Fibroblast of mammary gland (primary cell): ENCODE data around the gene SCGB2B2.

Experiments used
- DNase-seq: peaks from one replicate; pipeline ENCODE4 v3.0.0-alpha.2; 2010; ENCODE audit warnings: low read depth
- H3K4me3 ChIP-seq: 2 replicates; pipeline ENCODE4 v1.5.1; 2011; ENCODE audit warnings: low read depth, mild to moderate bottlenecking, low read length, moderate library complexity; ENCODE audit not compliant: control insufficient read depth
- CTCF ChIP-seq: conservative IDR thresholded peaks from 2 replicates; pipeline ENCODE4 v1.5.1; 2011; ENCODE audit warnings: low read depth, low read length, inconsistent platforms; ENCODE audit not compliant: control insufficient read depth, insufficient read depth

SCGB2B2 gene

DNA sequence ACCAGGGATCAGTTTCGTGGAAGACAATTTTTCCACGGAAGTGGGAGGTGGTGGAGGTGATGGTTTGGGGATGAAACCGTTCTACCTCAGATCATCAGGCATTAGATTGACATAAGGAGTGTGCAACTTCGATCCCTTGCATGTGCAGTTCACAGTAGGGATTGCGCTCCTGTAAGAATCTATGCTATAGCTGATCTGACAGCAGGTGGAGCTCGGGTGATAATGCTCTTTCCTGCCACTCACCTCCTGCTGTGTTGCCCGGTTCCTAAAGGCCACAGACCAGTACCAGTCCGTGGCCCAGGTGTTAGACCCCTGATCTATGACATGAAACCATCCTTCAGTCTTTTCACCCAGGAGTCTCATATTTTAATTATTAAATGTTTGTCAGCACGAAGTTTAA, 4.5 kb upstream of the SCGB2B2 start:
- DNase-seq: no peak
- TF ChIP-seq CTCF: no peak
- no peak overlapping the region for H3K4me3 ChIP-seq

- H3K4me3 ChIP-seq: peak overlapping the region; percentile 76
- no peak for TF ChIP-seq CTCF
- DNase-seq: no peak
These were observed 1.5 kb upstream of the SCGB2B2 start for GRCh38 chr19:34678421-34678820.

DNA sequence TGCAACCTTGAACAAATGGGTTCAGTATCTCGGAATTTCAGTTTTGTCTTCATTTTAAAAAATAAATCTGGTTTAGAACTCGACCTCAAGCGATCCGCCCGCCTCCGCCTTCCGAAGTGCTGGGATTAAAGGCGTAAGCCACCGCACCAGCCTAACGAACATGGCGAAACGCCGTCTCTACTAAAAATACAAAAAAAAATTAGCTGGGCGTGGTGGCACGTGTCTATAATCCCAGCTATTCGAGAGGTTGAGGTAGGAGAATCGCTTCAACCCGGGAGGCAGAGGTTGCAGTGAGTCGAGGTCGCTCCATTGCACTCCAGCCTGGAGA, 1.1 kb upstream of the SCGB2B2 start:
- no peak for DNase-seq
- peak overlapping the region; percentile 76 for H3K4me3 ChIP-seq
- TF ChIP-seq CTCF: no peak

DNA sequence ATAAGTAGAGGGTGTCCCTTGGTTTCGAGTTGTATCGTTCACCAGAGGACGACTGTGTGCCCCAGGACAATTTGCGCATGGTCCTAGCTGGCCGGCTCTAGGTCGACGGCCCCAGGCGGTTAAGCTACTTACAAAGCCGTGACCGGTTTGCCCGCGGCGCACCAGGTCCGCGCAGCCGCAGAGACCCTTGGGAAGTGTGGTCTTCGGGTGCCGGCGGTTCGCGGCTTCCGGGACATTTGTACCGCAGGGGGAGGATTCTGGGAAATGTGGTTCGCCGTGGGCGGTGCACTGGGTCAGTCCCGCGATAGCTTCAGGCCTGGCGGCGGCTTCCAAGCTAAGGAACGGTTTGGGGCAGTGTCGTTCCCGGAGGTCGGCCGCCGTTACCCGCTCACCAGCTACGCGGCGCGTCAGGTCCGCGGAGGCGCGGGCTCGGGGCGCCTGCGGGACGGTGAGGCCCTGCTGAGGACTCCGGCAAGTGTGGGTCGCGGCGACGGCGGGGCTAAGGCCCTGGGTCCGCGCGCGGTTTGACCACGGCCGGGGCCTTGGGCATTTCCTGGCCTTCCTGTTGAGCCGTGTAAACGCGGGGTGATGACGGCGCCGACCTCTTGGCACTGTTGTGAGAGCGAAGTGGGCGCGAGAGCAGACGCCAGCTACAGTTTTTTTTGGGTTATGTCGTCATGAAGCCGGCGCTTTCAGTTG, 576 bp upstream of the SCGB2B2 start, which contains the start of gene ZNF302:
Gene ZNF302, plus strand, starts transcription at position 293 of the 699 bp plus-strand sequence. CDS start 1,127 bp downstream, outside the sequence.
- peak within 1 kb of the TSS; percentile 76 for H3K4me3 ChIP-seq
- no peak for TF ChIP-seq CTCF
- peak; percentile 96 for DNase-seq

DNA sequence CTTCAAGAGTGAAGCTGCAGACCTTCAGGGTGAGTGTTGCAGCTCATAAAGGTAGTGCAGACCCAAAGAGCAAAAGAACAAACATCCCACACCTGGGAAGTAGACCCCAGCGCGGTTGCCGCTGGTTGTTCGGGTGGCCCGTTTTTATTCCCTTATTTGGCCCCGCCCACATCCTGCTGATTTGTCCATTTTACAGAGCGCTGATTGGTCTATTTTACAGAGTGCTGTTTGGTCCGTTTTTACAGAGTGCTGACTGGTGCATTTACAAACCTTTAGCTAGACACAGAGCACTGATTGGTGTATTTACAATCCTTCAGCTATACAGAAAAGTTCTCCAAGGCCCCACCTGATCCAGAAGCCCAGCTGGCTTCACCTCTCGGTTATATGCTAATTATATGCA, 1.0 kb downstream of the SCGB2B2 start:
- no peak for TF ChIP-seq CTCF
- H3K4me3 ChIP-seq: no peak overlapping the region
- no peak for DNase-seq

- DNase-seq: no peak
- no peak for TF ChIP-seq CTCF
- no peak overlapping the region for H3K4me3 ChIP-seq
These were observed 1.7 kb downstream of the SCGB2B2 start for GRCh38 chr19:34675250-34675649.

- no peak for TF ChIP-seq CTCF
- no peak for DNase-seq
- H3K4me3 ChIP-seq: no peak overlapping the region
These were observed 3.4 kb downstream of the SCGB2B2 start for GRCh38 chr19:34673590-34673989.
